ENCODE data around the gene C19orf73. TPM values are rescaled to one million over a fixed set of nuclear protein-coding genes. Genes with fewer than 3 reads are reported as not detected.

C19orf73 gene
- total and polyA plus RNA-seq, 2 experiments from 2014 or later: 8.1 to 9.1 TPM

DNA sequence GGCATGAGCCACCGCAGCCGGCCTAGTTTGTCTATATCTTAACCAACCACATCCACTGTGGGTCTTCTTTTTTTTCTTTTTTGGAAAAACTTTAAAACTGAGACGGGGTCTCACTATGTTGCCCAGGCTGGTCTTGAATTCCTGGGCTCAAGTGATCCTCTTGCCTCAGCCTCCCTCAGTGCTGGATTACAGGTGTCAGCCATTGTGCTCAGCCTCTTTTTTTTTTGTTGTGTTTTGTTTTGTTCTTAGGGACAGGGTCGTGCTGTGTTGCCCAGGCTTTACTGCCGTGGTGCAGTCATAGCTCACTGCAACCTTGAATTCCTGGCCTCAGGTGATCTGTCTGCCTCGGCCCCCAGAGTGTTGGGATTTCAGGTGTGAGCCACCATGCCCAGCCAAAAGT lies 26.3 kb downstream of the C19orf73 start:
- no peak overlapping the region for H3K27ac Mint-ChIP-seq
- TF ChIP-seq ZNF462 (CRISPR knock-in tag; IDR thresholded peaks at IDR 0.05) (no peak), EZH2phosphoT487 (IDR thresholded peaks at IDR 0.05; ENCODE audit: unreplicated experiment) (no peak), JUNB (IDR thresholded peaks at IDR 0.05; ENCODE audit: unreplicated experiment) (no peak), ZNF114 (CRISPR knock-in tag; IDR thresholded peaks at IDR 0.05) (no peak), STAT1 (IDR thresholded peaks at IDR 0.05; ENCODE audit: unreplicated experiment) (no peak), NANOG (IDR thresholded peaks at IDR 0.05; ENCODE audit: borderline replicate concordance) (no peak), ZNF331 (CRISPR knock-in tag; IDR thresholded peaks at IDR 0.05; ENCODE audit: low read depth) (no peak)
- no peak for DNase-seq (ENCODE audit: low spot score)
- H3K4me3 Mint-ChIP-seq: no peak overlapping the region
- peaks cover 60% of the 10 kb centered on the region for H3F3A ChIP-seq (replicated peaks; ENCODE audit: low read depth)
- H3K27me3 Mint-ChIP-seq (ENCODE audit: insufficient read depth, low read depth, poor library complexity): peaks cover 4% of the 10 kb centered on the region
- no peaks in the 10 kb centered on the region for H3K9me2 ChIP-seq (ENCODE audit: insufficient read depth)
- H3K27ac ChIP-seq (ENCODE audit: low read depth): no peak overlapping the region; the same call in 1 of the 2 replicates
- no peak for ATAC-seq
- peaks cover 38% of the 10 kb centered on the region for H3K36me3 ChIP-seq (ENCODE audit: insufficient read depth)
- H3K27me3 ChIP-seq (ENCODE audit: insufficient read depth): no peaks in the 10 kb centered on the region
- H3K79me2 ChIP-seq (replicated peaks; ENCODE audit: insufficient read depth): peaks cover 78% of the 10 kb centered on the region
- no peak overlapping the region for H3K4me3 ChIP-seq
- no peak overlapping the region for H3K4me2 ChIP-seq
- no peak overlapping the region for H2AFZ ChIP-seq
- H3K4me1 ChIP-seq (ENCODE audit: insufficient read depth): no peaks in the 10 kb centered on the region
- 0 out of 3 replicates have a peak, but pooled peaks cover 5% of the 10 kb centered on the region for H3K4me1 Mint-ChIP-seq
- peaks cover 88% of the 10 kb centered on the region for H3K36me3 Mint-ChIP-seq (ENCODE audit: low read depth)
- H4K20me1 ChIP-seq (replicated peaks; ENCODE audit: insufficient read depth): peaks cover 55% of the 10 kb centered on the region
- no peaks in the 10 kb centered on the region for H3K9me3 Mint-ChIP-seq

All from GM23338 (cell line).